Progenitor cell of endocrine pancreas (in vitro differentiated cells): ENCODE results near the gene HGFAC. TPM values are rescaled to one million over a fixed set of nuclear protein-coding genes. Genes with fewer than 3 reads are reported as not detected.

Experiments used
- DNase-seq: peaks from one replicate; pipeline ENCODE4 v3.0.0; 2021; ENCODE audit warnings: low spot score; ENCODE audit not compliant: unreplicated experiment
- H3K27ac Mint-ChIP-seq: 2 replicates; pipeline ENCODE4 v1.8.0; 2021; ENCODE audit warnings: mild to moderate bottlenecking, moderate library complexity, mixed read lengths
- H3K27me3 Mint-ChIP-seq: 2 replicates; pipeline ENCODE4 v1.8.0; 2021; ENCODE audit warnings: mixed read lengths
- H3K36me3 Mint-ChIP-seq: 2 replicates; pipeline ENCODE4 v1.8.0; 2022; ENCODE audit warnings: mixed read lengths; ENCODE audit not compliant: insufficient read depth
- H3K4me1 Mint-ChIP-seq: 2 replicates; pipeline ENCODE4 v1.8.0; 2021; ENCODE audit warnings: low read depth, mixed read lengths
- H3K4me3 Mint-ChIP-seq: 2 replicates; pipeline ENCODE4 v1.8.0; 2021; ENCODE audit warnings: low read depth, mild to moderate bottlenecking, moderate library complexity, mixed read lengths
- H3K9me3 Mint-ChIP-seq: 2 replicates; pipeline ENCODE4 v1.8.0; 2021; ENCODE audit warnings: low read depth, mixed read lengths
- total RNA-seq: library from RNA; stranded (reverse); gene quantifications from 2 replicates; pipeline ENCODE4 v1.2.1, GENCODE V29; 2021
- TF ChIP-seq, protein P1 (sequence below): fragments of 200-600 bp; sonication (generic); IDR thresholded peaks from one replicate; pipeline ENCODE4 v1.5.0; 2021; ENCODE audit warnings: antibody characterized with exemption, mild to moderate bottlenecking; ENCODE audit not compliant: unreplicated experiment

The HGFAC gene
- total RNA-seq, 1 donor from 2014 or later: 7.5 TPM

DNA sequence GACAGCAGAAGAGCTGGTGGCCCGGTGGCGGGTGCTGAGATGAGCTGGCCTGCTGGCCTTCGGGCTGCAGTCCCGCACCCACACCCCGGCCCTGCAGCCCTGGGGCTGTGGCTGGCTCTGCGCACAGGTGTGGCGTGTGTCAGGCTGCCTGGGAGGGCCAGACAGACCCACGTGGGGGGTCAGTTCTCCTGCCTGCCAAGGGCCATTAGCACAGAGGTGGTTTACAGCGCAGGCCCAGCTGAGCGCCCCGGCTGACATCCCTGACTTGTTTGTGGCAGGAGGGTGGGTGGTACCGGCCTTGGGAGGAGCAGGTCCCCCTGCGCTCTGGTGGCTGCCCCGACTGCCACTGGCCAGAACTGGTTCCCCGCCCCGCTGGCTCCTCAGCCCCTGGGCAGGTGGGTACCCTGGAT is 9.4 kb upstream of the HGFAC start:
- H3K36me3 Mint-ChIP-seq: peaks cover 8% of the 10 kb centered on the region
- no peaks in the 10 kb centered on the region for H3K4me1 Mint-ChIP-seq
- no peaks in the 10 kb centered on the region for H3K27me3 Mint-ChIP-seq
- H3K27ac Mint-ChIP-seq: no peak overlapping the region
- no peak overlapping the region for H3K4me3 Mint-ChIP-seq
- TF ChIP-seq, protein P1, sequence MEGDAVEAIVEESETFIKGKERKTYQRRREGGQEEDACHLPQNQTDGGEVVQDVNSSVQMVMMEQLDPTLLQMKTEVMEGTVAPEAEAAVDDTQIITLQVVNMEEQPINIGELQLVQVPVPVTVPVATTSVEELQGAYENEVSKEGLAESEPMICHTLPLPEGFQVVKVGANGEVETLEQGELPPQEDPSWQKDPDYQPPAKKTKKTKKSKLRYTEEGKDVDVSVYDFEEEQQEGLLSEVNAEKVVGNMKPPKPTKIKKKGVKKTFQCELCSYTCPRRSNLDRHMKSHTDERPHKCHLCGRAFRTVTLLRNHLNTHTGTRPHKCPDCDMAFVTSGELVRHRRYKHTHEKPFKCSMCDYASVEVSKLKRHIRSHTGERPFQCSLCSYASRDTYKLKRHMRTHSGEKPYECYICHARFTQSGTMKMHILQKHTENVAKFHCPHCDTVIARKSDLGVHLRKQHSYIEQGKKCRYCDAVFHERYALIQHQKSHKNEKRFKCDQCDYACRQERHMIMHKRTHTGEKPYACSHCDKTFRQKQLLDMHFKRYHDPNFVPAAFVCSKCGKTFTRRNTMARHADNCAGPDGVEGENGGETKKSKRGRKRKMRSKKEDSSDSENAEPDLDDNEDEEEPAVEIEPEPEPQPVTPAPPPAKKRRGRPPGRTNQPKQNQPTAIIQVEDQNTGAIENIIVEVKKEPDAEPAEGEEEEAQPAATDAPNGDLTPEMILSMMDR: no peak
- no peaks in the 10 kb centered on the region for H3K9me3 Mint-ChIP-seq
- no peak for DNase-seq

DNA sequence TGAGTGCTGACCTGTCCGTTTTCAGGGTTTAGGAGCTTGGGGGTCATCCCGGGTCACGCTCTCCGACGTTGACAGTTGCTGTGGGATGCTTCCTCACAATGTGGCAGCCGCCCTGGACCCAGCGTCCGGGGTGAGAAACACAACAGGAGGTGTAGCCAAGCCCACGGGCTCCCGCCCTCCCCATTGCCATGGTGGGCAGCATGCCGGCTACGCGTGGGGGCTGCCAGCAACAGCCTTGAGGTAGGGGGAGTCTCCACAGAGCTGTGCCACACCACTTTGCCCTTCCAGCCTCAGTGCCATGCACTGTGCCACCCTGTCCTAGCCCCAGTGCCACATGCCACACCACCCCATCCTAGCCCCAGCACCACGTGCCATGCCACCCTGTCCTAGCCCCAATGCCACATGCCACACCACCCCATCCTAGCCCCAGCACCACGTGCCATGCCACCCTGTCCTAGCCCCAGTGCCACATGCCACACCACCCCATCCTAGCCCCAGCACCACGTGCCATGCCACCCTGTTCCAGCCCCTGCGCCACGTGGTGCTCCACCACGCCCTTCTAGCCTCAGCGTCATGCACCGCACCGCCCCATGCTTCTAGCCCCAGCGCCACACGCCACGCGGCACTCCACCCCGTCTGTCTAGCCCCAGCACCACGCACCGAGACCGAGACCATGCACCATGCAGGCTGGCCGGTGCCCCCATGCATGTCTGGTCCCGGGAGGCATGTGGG is 8.5 kb upstream of the HGFAC start:
- DNase-seq: no peak
- TF ChIP-seq, protein P1: no peak
- H3K36me3 Mint-ChIP-seq: peaks cover 6% of the 10 kb centered on the region
- no peaks in the 10 kb centered on the region for H3K9me3 Mint-ChIP-seq
- H3K27ac Mint-ChIP-seq: peak overlapping the region; percentile 49
- no peaks in the 10 kb centered on the region for H3K27me3 Mint-ChIP-seq
- no peak overlapping the region for H3K4me3 Mint-ChIP-seq
- H3K4me1 Mint-ChIP-seq: no peaks in the 10 kb centered on the region

GRCh38 chr4:3434881-3435685 is 6.7 kb upstream of the HGFAC start:
- TF ChIP-seq, protein P1: peak; percentile 19
- Mint-ChIP-seq H3K4me1 (no peaks in the 10 kb centered on the region), H3K9me3 (no peaks in the 10 kb centered on the region), H3K27ac (no peak overlapping the region), H3K4me3 (no peak overlapping the region), H3K27me3 (no peaks in the 10 kb centered on the region), H3K36me3 (peaks cover 1% of the 10 kb centered on the region)
- no peak for DNase-seq

DNA sequence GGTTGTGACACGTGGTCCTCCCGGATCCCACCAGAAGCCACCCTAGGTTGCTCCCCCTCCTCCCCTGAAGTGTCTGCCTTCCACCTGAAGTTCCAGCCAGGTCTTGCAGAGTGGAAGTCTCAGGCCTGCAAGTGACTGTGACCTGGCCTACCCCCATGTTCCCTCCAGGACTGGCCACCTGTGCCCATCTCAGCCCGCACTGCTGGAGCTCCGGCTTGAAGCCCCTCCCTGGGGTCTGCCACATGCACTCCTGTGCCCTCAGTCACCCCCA is 6.1 kb upstream of the HGFAC start:
- no peak for DNase-seq
- Mint-ChIP-seq H3K36me3 (peaks cover 1% of the 10 kb centered on the region), H3K4me1 (no peaks in the 10 kb centered on the region), H3K4me3 (no peak overlapping the region), H3K27ac (no peak overlapping the region), H3K27me3 (no peaks in the 10 kb centered on the region), H3K9me3 (no peaks in the 10 kb centered on the region)
- TF ChIP-seq, protein P1: no peak

GRCh38 chr4:3436048-3436797 is 5.5 kb upstream of the HGFAC start:
- no peak overlapping the region for H3K4me3 Mint-ChIP-seq
- no peaks in the 10 kb centered on the region for H3K27me3 Mint-ChIP-seq
- no peak overlapping the region for H3K27ac Mint-ChIP-seq
- H3K36me3 Mint-ChIP-seq: peaks cover 1% of the 10 kb centered on the region
- no peaks in the 10 kb centered on the region for H3K4me1 Mint-ChIP-seq
- TF ChIP-seq, protein P1: no peak
- DNase-seq: no peak
- H3K9me3 Mint-ChIP-seq: no peaks in the 10 kb centered on the region
